Keratinocyte (primary cell): ENCODE results near the gene MRPS18A. TPM values are rescaled to one million over a fixed set of nuclear protein-coding genes. Genes with fewer than 3 reads are reported as not detected.

ENCODE experiments used
- DNase-seq: peaks from one replicate; pipeline ENCODE4 v3.0.0-alpha.2; 2011; ENCODE audit warnings: low read depth, missing footprints, low spot score
- FAIRE-seq: peaks from 2 replicates; lab custom pipeline; 2011; peaks lifted over from hg19 to GRCh38; lab: Jason Lieb, UNC
- H2AFZ ChIP-seq: 2 replicates; pipeline ENCODE4 v1.6.0; 2012; ENCODE audit warnings: low read length, control low read depth, inconsistent platforms; ENCODE audit not compliant: control insufficient read depth
- H3K27ac ChIP-seq: 2 replicates; pipeline ENCODE4 v1.5.1; 2011; ENCODE audit warnings: low read length; ENCODE audit not compliant: control insufficient read depth, insufficient read depth
- H3K27me3 ChIP-seq: 3 replicates; pipeline ENCODE4 v1.6.0; 2011; ENCODE audit warnings: low read length; ENCODE audit not compliant: control insufficient read depth, insufficient read depth; ENCODE audit errors: extremely low read depth
- H3K36me3 ChIP-seq, 2 experiments: 2 replicates in 1 of 2; 3 replicates in 1 of 2; pipeline ENCODE4 v1.5.1; 2011; ENCODE audit warnings: low read length in 2 of 2, mild to moderate bottlenecking in 1 of 2; ENCODE audit not compliant: control insufficient read depth in 2 of 2, insufficient read depth in 2 of 2; ENCODE audit errors: extremely low read depth in 1 of 2
- H3K4me1 ChIP-seq: 3 replicates; pipeline ENCODE4 v1.5.1; 2011; ENCODE audit warnings: low read length; ENCODE audit not compliant: control insufficient read depth, insufficient read depth; ENCODE audit errors: extremely low read depth
- H3K4me2 ChIP-seq: 3 replicates; pipeline ENCODE4 v1.6.0; 2011; ENCODE audit warnings: low read depth, low read length; ENCODE audit not compliant: control insufficient read depth, insufficient read depth; ENCODE audit errors: extremely low read depth
- H3K4me3 ChIP-seq, 3 experiments: fragments of 200-600 bp in 1 of 3; sonication (generic) in 1 of 3; 2 replicates in 2 of 3; 3 replicates in 1 of 3; pipeline ENCODE4 v1.5.1; 2011 to 2016; ENCODE audit warnings: low read length in 3 of 3, mild to moderate bottlenecking in 3 of 3, control low read depth in 2 of 3, inconsistent platforms in 1 of 3, low read depth in 1 of 3, mixed read lengths in 1 of 3, mixed run types in 1 of 3, moderate library complexity in 1 of 3; ENCODE audit not compliant: control insufficient read depth in 2 of 3, insufficient read depth in 2 of 3; ENCODE audit errors: extremely low read depth in 1 of 3
- H3K79me2 ChIP-seq: 2 replicates; pipeline ENCODE4 v1.6.0; 2012; ENCODE audit warnings: low read length; ENCODE audit not compliant: control insufficient read depth, insufficient read depth
- H3K9ac ChIP-seq: 3 replicates; pipeline ENCODE4 v1.6.0; 2011; ENCODE audit warnings: low read length; ENCODE audit not compliant: control insufficient read depth, insufficient read depth; ENCODE audit errors: extremely low read depth
- H3K9me1 ChIP-seq: 3 replicates; pipeline ENCODE4 v1.6.0; 2011; ENCODE audit warnings: low read length; ENCODE audit not compliant: control insufficient read depth, insufficient read depth; ENCODE audit errors: extremely low read depth
- H3K9me3 ChIP-seq: 2 replicates; pipeline ENCODE4 v1.5.1; 2012; ENCODE audit warnings: low read depth, low read length; ENCODE audit not compliant: control insufficient read depth
- H4K20me1 ChIP-seq: 3 replicates; pipeline ENCODE4 v1.6.0; 2011; ENCODE audit warnings: low read length; ENCODE audit not compliant: control insufficient read depth, insufficient read depth; ENCODE audit errors: extremely low read depth
- CTCF ChIP-seq, 3 experiments: IDR thresholded peaks in 1 of 3; conservative IDR thresholded peaks in 1 of 3; optimal IDR thresholded peaks in 1 of 3; 2 replicates in 2 of 3; 3 replicates in 1 of 3; pipeline versions ENCODE3 to v1.5.1; 2011; ENCODE audit warnings: low read length in 3 of 3, mild to moderate bottlenecking in 3 of 3, moderate library complexity in 2 of 3, control low read depth in 1 of 3, inconsistent platforms in 1 of 3; ENCODE audit not compliant: insufficient read depth in 2 of 3; ENCODE audit errors: extremely low read depth in 1 of 3
- EZH2 ChIP-seq: IDR thresholded peaks from one replicate; pipeline ENCODE4 v1.6.1; 2012; ENCODE audit warnings: inconsistent platforms, mild to moderate bottlenecking, low read length, moderate library complexity
- dilution Hi-C: fragments of 300-500 bp; cut with MboI; formaldehyde crosslinking; loops from one replicate; pipeline ENCODE4 v1.7.0; 2020; ENCODE audit warnings: low sequenced_read_pairs; ENCODE audit not compliant: extremely low pct_ligation_motif_present
- polyA plus RNA-seq, 5 experiments: library from polyadenylated mRNA; depleted of rRNA in 3 of 5; stranded (reverse) in 3 of 5; stranded (forward) in 1 of 5; unstranded in 1 of 5; fragments of >200 nt; gene quantifications; 1 replicate in 1 of 5; 2 replicates in 3 of 5; 3 replicates in 1 of 5; pipeline versions ENCODE4 v1.2.1 to v1.2.3, GENCODE V29; 2011 to 2012; ENCODE audit warnings: missing spikeins in 2 of 5, low read depth in 1 of 5, low replicate concordance in 1 of 5

Gene MRPS18A
- polyA plus RNA-seq, 1 donor (not counting 4 experiments of a cell fraction or from before 2014, with no cell fraction given), result 48.8 TPM

- Histone ChIP-seq H3K9me1 (no peaks in the 10 kb centered on the region), H3K4me2 (no peak overlapping the region), H3K9ac (no peak overlapping the region), H3K79me2 (no peaks in the 10 kb centered on the region), H3K4me3 (no peak overlapping the region), H3K36me3 (no peaks in the 10 kb centered on the region), H2AFZ (no peak overlapping the region), H3K27ac (no peak overlapping the region), H3K9me3 (no peaks in the 10 kb centered on the region), H3K4me1 (peaks cover 12% of the 10 kb centered on the region), H4K20me1 (no peaks in the 10 kb centered on the region), H3K27me3 (peaks cover 13% of the 10 kb centered on the region)
- DNase-seq, result no peak
- no peak for FAIRE-seq
- dilution Hi-C loops, result no loop called here
- TF ChIP-seq CTCF (optimal IDR thresholded peaks at IDR 0.05 in 1 of 3, IDR thresholded peaks at IDR 0.05 in 1 of 3, conservative IDR thresholded peaks at IDR 0.05 in 1 of 3; ENCODE audit: extremely low read depth in 1 of 3, insufficient read depth in 2 of 3, low read length in 3 of 3), result no peak
- no peak for TF ChIP-seq EZH2
These were observed 31.9 kb upstream of the MRPS18A start for GRCh38 chr6:43719511-43719910.

GRCh38 chr6:43718387-43719105 is 31.0 kb upstream of the MRPS18A start:
- dilution Hi-C loops, result no loop called here
- no peaks in the 10 kb centered on the region for H3K9me1 ChIP-seq
- DNase-seq, result no peak
- no peaks in the 10 kb centered on the region for H3K9me3 ChIP-seq
- no peak overlapping the region for H3K4me3 ChIP-seq
- no peaks in the 10 kb centered on the region for H3K79me2 ChIP-seq
- H3K27ac ChIP-seq, result no peak overlapping the region
- TF ChIP-seq EZH2 (no peak), CTCF (optimal IDR thresholded peaks at IDR 0.05 in 1 of 3, IDR thresholded peaks at IDR 0.05 in 1 of 3, conservative IDR thresholded peaks at IDR 0.05 in 1 of 3; ENCODE audit: extremely low read depth in 1 of 3, insufficient read depth in 2 of 3, low read length in 3 of 3) (no peak)
- H3K36me3 ChIP-seq, result no peaks in the 10 kb centered on the region
- no peak for FAIRE-seq
- H3K27me3 ChIP-seq, result peaks cover 13% of the 10 kb centered on the region
- no peak overlapping the region for H2AFZ ChIP-seq
- H3K4me1 ChIP-seq, result peaks cover 2% of the 10 kb centered on the region
- no peak overlapping the region for H3K9ac ChIP-seq
- no peak overlapping the region for H3K4me2 ChIP-seq
- no peaks in the 10 kb centered on the region for H4K20me1 ChIP-seq
